NCI-H2227 treated with DMSO at 0.1 percent for 48 hours (cell line): ENCODE data around the gene CIB2.
"Not testable (repeated sequence)": the region's sequence is repeated elsewhere in the genome, so short reads cannot be mapped to it uniquely, and the experiment has no call there.

Source experiments
- DNase-seq: peaks from one replicate; lab custom pipeline; 2025; lab: John Stamatoyannopoulos, UW

Gene CIB2

GRCh38 chr15:78131295-78132061 lies at the start of gene CIB2:
CIB2 (minus strand) TSS chr15:78131445; CDS start chr15:78131215, 230 bp downstream.
- peak; percentile 29 for DNase-seq

- DNase-seq: no peak
Observed at GRCh38 chr15:78179906-78180305, 48.7 kb upstream of the CIB2 start.

- DNase-seq: no peak
Observed at GRCh38 chr15:78179286-78179840, 48.1 kb upstream of the CIB2 start.

- DNase-seq: no peak
Observed at GRCh38 chr15:78178064-78178463, 46.8 kb upstream of the CIB2 start.

- peak; percentile 1 for DNase-seq
Observed at GRCh38 chr15:78177447-78177873, 46.2 kb upstream of the CIB2 start.

- DNase-seq: no peak
Observed at GRCh38 chr15:78175330-78175729, 44.1 kb upstream of the CIB2 start.

GRCh38 chr15:78174401-78174800 lies 43.2 kb upstream of the CIB2 start:
- DNase-seq: no peak

- DNase-seq: no peak
Observed at GRCh38 chr15:78171864-78172472, 40.7 kb upstream of the CIB2 start.

GRCh38 chr15:78170848-78171773 lies 39.9 kb upstream of the CIB2 start:
- no peak for DNase-seq

- no peak for DNase-seq
Observed at GRCh38 chr15:78168608-78169007, 37.4 kb upstream of the CIB2 start.

- DNase-seq: no peak
Observed at GRCh38 chr15:78167227-78167888, 36.1 kb upstream of the CIB2 start.

- DNase-seq: no peak
Observed at GRCh38 chr15:78164010-78164409, 32.8 kb upstream of the CIB2 start.

- no peak for DNase-seq
Observed at GRCh38 chr15:78162038-78162437, 30.8 kb upstream of the CIB2 start.

GRCh38 chr15:78159395-78159794 lies 28.1 kb upstream of the CIB2 start:
- DNase-seq: no peak

- no peak for DNase-seq
Observed at GRCh38 chr15:78157203-78157602, 26.0 kb upstream of the CIB2 start.

GRCh38 chr15:78156653-78157052 lies 25.4 kb upstream of the CIB2 start:
- DNase-seq: no peak

- no peak for DNase-seq
Observed at GRCh38 chr15:78155355-78155939, 24.2 kb upstream of the CIB2 start.

GRCh38 chr15:78154955-78155354 lies 23.7 kb upstream of the CIB2 start:
- DNase-seq: no peak

- not testable (repeated sequence) for DNase-seq
Observed at GRCh38 chr15:78151075-78151474, 19.8 kb upstream of the CIB2 start.

GRCh38 chr15:78149805-78150751 lies 18.8 kb upstream of the CIB2 start:
- no peak for DNase-seq
